Glomerular endothelial cell (primary cell): ENCODE measurements around the gene TRUB1. TPM values are rescaled to one million over a fixed set of nuclear protein-coding genes. Genes with fewer than 3 reads are reported as not detected.

ENCODE experiments used
- DNase-seq: peaks from one replicate; pipeline ENCODE4 v3.0.0-alpha.2; 2011; ENCODE audit warnings: low read depth, low spot score; ENCODE audit errors: extremely low read depth
- total RNA-seq: library from RNA; depleted of rRNA; stranded (reverse); fragments of >200 nt; gene quantifications from 2 replicates; pipeline ENCODE4 v1.2.3, GENCODE V29; 2015

Gene TRUB1
- total RNA-seq, 1 donor from 2014 or later = 32.3 TPM

- DNase-seq = no peak
Observed at GRCh38 chr10:114973997-114974396, 36.0 kb downstream of the TRUB1 start.

DNA sequence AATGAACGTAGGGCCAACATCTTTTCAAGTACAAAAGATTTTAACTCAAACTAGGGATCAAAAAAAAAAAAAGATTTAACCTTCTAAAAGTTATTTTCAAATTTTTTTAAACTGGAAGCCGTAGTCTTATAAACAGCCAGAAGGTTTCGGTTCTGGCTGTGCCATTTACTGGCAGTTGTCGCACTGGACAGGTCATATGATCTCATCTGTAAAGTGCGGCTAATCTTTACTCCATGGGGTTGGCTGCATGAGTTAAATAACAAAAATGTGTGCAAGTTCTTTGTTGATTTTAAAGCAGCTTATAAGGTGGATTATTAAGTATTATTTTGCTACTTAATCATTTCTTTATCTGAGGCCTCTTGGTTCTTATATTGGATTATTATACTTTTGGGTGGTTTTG is 36.6 kb downstream of the TRUB1 start:
- DNase-seq = no peak

DNA sequence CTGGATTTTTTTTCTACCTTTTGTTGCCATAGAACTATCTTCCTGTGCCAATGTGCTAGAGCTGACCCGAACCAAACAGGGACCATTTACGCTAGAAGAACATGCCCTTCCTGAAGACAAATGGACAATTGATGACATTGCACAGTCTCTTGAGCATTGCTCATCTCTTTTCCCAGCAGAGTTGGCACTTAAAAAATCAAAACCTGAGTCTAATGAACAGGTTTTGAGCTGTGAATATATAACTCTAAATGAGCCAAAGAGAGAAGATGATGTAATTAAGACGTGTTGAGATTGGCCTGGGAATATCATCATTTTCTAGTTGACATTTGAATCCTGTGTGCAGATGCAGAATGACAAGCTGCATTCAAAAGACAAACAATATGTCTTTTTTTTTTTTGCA is 37.1 kb downstream of the TRUB1 start:
- no peak for DNase-seq

GRCh38 chr10:114982989-114983388 is 45.0 kb downstream of the TRUB1 start:
- no peak for DNase-seq

DNA sequence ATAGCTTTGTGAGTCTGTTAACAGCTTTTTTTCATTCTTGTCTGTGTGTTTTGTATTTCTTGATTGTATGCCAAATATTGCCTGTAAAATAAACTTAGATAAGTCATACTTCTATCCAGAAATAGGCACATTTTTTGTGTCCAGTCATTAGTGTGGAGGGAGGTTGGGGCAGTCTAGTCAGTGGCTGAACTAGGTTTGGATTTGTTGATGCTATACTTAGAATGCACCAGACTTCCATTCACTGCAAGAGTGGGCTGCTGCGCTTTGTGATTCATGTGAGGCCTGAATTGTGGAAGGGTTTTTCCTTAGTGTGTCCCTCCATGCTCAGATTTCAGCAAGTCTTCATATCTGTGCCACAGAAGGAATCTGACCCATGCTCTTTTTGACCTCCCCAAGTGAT is 50.0 kb downstream of the TRUB1 start:
- no peak for DNase-seq

GRCh38 chr10:114990586-114990985 is 52.6 kb downstream of the TRUB1 start:
- DNase-seq = no peak

- no peak for DNase-seq
Observed at GRCh38 chr10:114990991-114991390, 53.0 kb downstream of the TRUB1 start.

GRCh38 chr10:114992189-114992775 is 54.3 kb downstream of the TRUB1 start:
- no peak for DNase-seq

- no peak for DNase-seq
Observed at GRCh38 chr10:114995468-114996247, 57.7 kb downstream of the TRUB1 start.

GRCh38 chr10:114996542-114996941 is 58.5 kb downstream of the TRUB1 start:
- no peak for DNase-seq

DNA sequence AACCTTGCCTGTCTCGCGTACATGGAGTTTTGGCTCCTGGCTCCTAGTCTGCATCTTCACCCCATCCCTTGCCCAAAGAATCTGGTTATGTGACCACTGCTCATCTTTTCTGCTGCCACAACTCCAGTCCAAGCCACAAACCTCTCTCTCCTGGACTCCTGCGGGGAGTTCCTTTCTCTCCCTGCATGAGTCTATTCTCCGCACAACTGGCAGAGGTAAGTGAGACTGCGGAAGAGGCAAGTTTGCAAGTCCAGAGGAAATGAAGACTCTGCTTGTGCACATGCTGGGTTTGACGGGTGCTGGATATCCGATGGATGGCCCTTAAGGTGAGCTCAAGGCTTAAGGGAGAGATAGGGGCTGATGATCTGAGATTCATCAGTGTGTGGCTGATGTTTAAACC is 61.0 kb downstream of the TRUB1 start:
- no peak for DNase-seq

DNA sequence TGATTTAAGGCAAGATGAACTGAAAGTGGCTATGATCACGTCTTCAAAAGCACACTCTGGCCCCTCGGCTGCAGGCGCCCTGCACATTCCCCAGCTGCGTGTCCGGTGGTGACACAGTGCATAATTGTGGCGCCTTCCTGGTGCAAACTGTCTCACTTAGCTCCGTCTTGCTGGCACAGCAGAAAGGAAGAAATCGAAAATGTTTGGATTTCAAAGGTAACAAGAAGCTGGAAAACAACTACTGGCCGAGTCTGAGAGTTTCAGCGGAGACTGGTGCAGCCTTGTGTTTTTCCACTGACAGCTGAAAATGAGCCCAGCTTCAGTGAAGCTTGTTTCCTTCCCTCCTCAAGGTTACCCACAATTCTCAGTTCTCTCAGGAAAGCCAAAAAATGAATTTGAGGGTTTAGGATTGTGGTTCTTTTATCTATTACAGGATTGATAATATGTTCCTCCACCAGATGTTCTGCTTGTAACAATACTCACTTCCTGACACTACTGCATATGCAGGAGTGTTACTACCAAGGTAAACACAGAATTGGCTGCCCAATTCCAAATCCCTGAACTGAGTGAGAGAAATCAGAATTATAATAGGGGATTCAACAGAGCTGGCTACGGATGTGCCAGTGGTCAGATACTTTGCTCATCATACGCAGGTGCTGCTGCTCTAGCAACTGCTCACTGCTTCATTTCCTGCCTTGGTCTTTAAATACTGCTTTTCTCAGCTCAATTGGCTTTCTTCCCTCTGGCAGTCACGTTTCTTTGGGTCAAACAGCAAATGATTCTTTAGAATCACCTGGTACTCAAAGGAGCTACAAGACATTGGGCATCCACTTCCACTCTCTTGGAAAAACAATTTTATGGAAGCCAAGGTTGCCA is 63.7 kb downstream of the TRUB1 start:
- no peak for DNase-seq

DNA sequence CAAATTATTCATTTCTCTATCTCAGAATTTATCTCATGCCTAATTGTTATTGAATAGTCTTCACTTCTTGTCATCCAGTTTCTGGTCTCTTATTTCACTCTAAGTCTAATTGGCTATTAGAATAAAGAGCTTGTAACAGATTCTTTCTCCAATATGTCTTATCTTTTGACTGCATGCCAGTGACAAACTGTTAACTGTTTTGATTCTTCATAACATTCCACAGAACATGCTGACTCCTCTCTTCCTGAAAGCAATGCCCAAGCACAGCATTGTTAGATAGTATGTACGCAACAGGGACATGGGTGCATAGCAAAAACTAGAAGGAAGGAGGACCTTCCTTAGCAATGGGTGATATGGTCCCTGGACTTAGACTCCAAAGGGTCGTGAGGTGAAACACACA is 65.4 kb downstream of the TRUB1 start:
- no peak for DNase-seq

DNA sequence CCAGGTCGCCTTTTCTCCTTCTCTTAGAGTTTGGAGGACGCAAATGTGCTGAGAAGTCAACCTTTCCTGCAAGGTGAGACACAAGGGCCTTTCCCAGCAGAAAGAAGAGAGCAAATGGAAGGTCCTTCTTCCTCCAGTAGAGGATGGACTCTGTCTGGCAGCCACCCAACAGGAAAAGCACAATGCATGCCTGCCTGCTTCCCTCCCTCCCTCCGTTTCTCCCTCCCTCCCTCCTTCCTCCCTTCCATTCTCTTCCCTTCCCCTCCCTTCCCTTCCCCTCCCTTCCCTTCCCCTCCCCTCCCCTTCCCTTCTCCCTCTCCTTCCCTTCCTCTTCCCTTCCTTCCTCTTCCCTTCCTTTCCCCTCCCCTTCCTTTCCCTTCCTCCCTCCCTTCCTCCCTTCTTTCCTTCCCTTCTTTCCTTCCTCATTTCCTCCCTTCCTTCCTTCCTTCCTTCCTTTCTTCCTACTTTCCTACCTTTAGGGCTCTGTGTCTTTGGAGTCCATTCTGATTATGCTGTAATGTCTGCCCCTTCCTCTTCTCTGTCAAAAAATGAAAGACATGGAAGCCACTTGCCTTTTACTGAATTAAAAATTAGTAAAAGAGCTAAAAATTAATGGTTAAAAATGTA is 66.4 kb downstream of the TRUB1 start:
- DNase-seq = no peak

GRCh38 chr10:115005771-115006170 is 67.8 kb downstream of the TRUB1 start:
- DNase-seq = no peak

GRCh38 chr10:115018185-115018931 is 80.4 kb downstream of the TRUB1 start:
- DNase-seq = no peak

DNA sequence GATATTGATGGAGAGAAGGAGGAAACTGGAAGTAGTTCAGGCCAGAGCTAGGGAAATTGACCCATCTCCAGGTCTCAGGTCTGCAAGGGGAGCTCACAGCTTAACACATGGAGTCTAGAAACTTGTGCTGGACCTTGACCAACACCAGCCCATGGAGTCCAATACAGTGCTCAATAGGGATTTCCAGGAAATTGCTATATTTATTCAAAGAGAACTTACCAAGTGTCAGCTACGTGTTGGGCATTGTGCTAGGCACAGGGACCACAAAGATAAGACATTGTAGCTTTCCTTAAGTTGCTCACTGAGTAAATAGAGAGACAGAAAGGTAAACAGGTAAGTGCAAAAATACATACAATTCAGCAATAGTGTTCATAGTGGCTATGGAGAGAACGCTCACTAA is 82.5 kb downstream of the TRUB1 start:
- DNase-seq = no peak

- DNase-seq = no peak
Observed at GRCh38 chr10:115022733-115023132, 84.7 kb downstream of the TRUB1 start.

DNA sequence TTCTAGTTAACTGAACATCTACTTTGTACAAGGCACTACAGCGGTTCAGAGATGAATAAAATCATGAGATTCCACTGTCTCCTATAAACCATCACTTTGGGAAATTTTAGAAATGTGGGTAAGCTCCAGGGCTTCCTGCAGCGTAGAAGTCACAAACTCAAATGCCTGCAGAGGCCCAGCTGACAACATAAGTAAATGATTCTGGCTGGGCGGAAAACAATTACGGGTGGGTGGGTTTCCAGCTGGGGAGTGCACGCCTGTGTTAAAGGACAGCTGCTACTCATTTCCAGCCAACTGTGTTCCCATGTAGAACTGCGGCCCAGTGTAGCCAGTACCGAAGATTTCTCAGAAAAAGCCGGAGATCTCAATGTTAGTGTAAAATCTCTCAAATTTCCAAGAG is 85.7 kb downstream of the TRUB1 start:
- DNase-seq = no peak

DNA sequence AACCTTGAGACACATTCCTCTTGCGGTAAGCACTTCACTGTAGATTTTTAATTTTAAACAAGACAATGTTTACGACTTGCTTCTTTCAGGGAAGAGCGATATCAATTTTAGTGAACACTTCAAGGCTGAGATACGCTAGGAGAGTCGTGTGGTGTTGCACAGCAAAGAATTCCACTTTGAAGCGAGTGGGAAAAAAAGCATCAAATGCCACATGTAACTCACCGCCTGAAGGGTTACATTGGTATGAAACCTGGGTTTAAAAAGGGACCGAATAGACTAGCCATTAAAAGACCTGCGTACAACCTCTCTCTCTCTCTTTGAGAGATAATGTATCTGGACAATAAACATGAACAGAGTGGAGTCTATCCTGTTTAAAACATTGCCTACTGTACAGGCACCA is 86.4 kb downstream of the TRUB1 start:
- no peak for DNase-seq
